Skeletal muscle tissue (tissue), 4 donors: ENCODE results near the gene UBE2K. TPM values are rescaled to one million over a fixed set of nuclear protein-coding genes. Genes with fewer than 3 reads are reported as not detected.
"Not testable (repeated sequence)": the region's sequence is repeated elsewhere in the genome, so short reads cannot be mapped to it uniquely, and the experiment has no call there.

ENCODE experiments used
- H3K27ac ChIP-seq: one replicate; pipeline ENCODE4 v1.7.0; 2013; ENCODE audit warnings: mild to moderate bottlenecking, low read depth, low read length, inconsistent platforms
- H3K27me3 ChIP-seq, 3 donors: one replicate each; pipeline ENCODE4 v1.7.0; 2013; ENCODE audit warnings: low read length in 3 of 3; ENCODE audit not compliant: control insufficient read depth in 3 of 3, insufficient read depth in 3 of 3
- H3K36me3 ChIP-seq, 3 donors: one replicate each; pipeline ENCODE4 v1.7.0; 2013; ENCODE audit warnings: low read length in 3 of 3; ENCODE audit not compliant: control insufficient read depth in 3 of 3, insufficient read depth in 3 of 3
- H3K4me1 ChIP-seq, 3 donors: one replicate each; pipeline ENCODE4 v1.7.0; 2013; ENCODE audit warnings: low read length in 3 of 3, mild to moderate bottlenecking in 3 of 3; ENCODE audit not compliant: control insufficient read depth in 3 of 3, insufficient read depth in 3 of 3
- H3K4me3 ChIP-seq, 3 donors: one replicate each; pipeline ENCODE4 v1.7.0; 2013; ENCODE audit warnings: low read length in 3 of 3
- H3K9ac ChIP-seq, 3 donors: one replicate each; pipeline ENCODE4 v1.7.0; 2013; ENCODE audit warnings: low read length in 3 of 3, mild to moderate bottlenecking in 3 of 3, moderate library complexity in 2 of 3, low read depth in 1 of 3
- H3K9me3 ChIP-seq, 3 donors: one replicate each; pipeline ENCODE4 v1.7.0; 2013; ENCODE audit warnings: low read length in 3 of 3; ENCODE audit not compliant: control insufficient read depth in 3 of 3
- total RNA-seq: library from RNA; depleted of rRNA; stranded (reverse); fragments of >200 nt; gene quantifications from one replicate; pipeline ENCODE4 v1.2.3, GENCODE V29; 2014
- donor health status: Osteomylitis.

Gene UBE2K
- total RNA-seq: 22.4 TPM

GRCh38 chr4:39697740-39698423 lies at the start of gene UBE2K:
UBE2K (plus strand) TSS chr4:39698136; CDS start chr4:39698328, 192 bp downstream.
- Histone ChIP-seq H3K36me3 (peaks cover 0 to 2% (median 0%) of the 10 kb centered on the region in 3 donors), H3K27me3 (no peaks in the 10 kb centered on the region), H3K4me1 (peaks cover 6 to 19% (median 15%) of the 10 kb centered on the region in 3 donors), H3K9me3 (no peaks in the 10 kb centered on the region), H3K27ac (peak within 1 kb of the TSS; percentile 95), H3K9ac (peak within 1 kb of the TSS; percentile 94 to 97 (median 96)), H3K4me3 (peak within 1 kb of the TSS; percentile 92 to 98 (median 97))

- H3K36me3 ChIP-seq: no peaks in the 10 kb centered on the region
- no peaks in the 10 kb centered on the region for H3K9me3 ChIP-seq
- no peak overlapping the region for H3K4me3 ChIP-seq
- H3K4me1 ChIP-seq: no peaks in the 10 kb centered on the region
- no peak overlapping the region for H3K27ac ChIP-seq
- H3K9ac ChIP-seq: no peak overlapping the region
- no peaks in the 10 kb centered on the region for H3K27me3 ChIP-seq
These were observed 49.7 kb upstream of the UBE2K start for GRCh38 chr4:39648213-39648612.

- Histone ChIP-seq H3K9me3 (no peaks in the 10 kb centered on the region), H3K27me3 (no peaks in the 10 kb centered on the region), H3K4me3 (no peak overlapping the region), H3K36me3 (no peaks in the 10 kb centered on the region), H3K9ac (no peak overlapping the region), H3K4me1 (no peaks in the 10 kb centered on the region), H3K27ac (no peak overlapping the region)
These were observed 48.9 kb upstream of the UBE2K start for GRCh38 chr4:39648827-39649558.

GRCh38 chr4:39649639-39650265 lies 48.2 kb upstream of the UBE2K start:
- Histone ChIP-seq H3K9ac (no peak overlapping the region), H3K27ac (no peak overlapping the region), H3K27me3 (no peaks in the 10 kb centered on the region), H3K9me3 (no peaks in the 10 kb centered on the region), H3K36me3 (no peaks in the 10 kb centered on the region), H3K4me1 (no peaks in the 10 kb centered on the region), H3K4me3 (no peak overlapping the region)

GRCh38 chr4:39651586-39651985 lies 46.4 kb upstream of the UBE2K start:
- not testable (repeated sequence) for H3K9me3 ChIP-seq, H3K4me3 ChIP-seq, H3K36me3 ChIP-seq

GRCh38 chr4:39655211-39655610 lies 42.7 kb upstream of the UBE2K start:
- Histone ChIP-seq H3K27ac (no peak overlapping the region), H3K4me3 (no peak overlapping the region), H3K36me3 (no peaks in the 10 kb centered on the region), H3K27me3 (no peaks in the 10 kb centered on the region), H3K4me1 (no peaks in the 10 kb centered on the region), H3K9ac (no peak overlapping the region), H3K9me3 (no peaks in the 10 kb centered on the region)

More at GRCh38 chr4:39651586-39651985, 46.4 kb upstream of the UBE2K start:
- not testable (repeated sequence) for H3K9ac ChIP-seq, H3K27me3 ChIP-seq, H3K27ac ChIP-seq, H3K4me1 ChIP-seq

GRCh38 chr4:39655876-39656275 lies 42.1 kb upstream of the UBE2K start:
- no peaks in the 10 kb centered on the region for H3K36me3 ChIP-seq
- no peak overlapping the region for H3K27ac ChIP-seq
- H3K4me1 ChIP-seq: no peaks in the 10 kb centered on the region
- H3K4me3 ChIP-seq: no peak overlapping the region
- H3K9ac ChIP-seq: no peak overlapping the region
- H3K27me3 ChIP-seq: no peaks in the 10 kb centered on the region
- H3K9me3 ChIP-seq: no peaks in the 10 kb centered on the region

- H3K36me3 ChIP-seq, H3K4me1 ChIP-seq, H3K27ac ChIP-seq, H3K9ac ChIP-seq, H3K4me3 ChIP-seq, H3K9me3 ChIP-seq, H3K27me3 ChIP-seq: not testable (repeated sequence)
These were observed 41.3 kb upstream of the UBE2K start for GRCh38 chr4:39656638-39657037.

GRCh38 chr4:39657465-39657864 lies 40.5 kb upstream of the UBE2K start:
- Histone ChIP-seq H3K9ac (no peak overlapping the region), H3K27me3 (no peaks in the 10 kb centered on the region), H3K4me3 (no peak overlapping the region), H3K4me1 (no peaks in the 10 kb centered on the region), H3K9me3 (no peaks in the 10 kb centered on the region), H3K27ac (no peak overlapping the region), H3K36me3 (no peaks in the 10 kb centered on the region)

GRCh38 chr4:39658756-39659155 lies 39.2 kb upstream of the UBE2K start:
- no peaks in the 10 kb centered on the region for H3K9me3 ChIP-seq
- no peaks in the 10 kb centered on the region for H3K27me3 ChIP-seq
- H3K4me1 ChIP-seq: no peaks in the 10 kb centered on the region
- H3K9ac ChIP-seq: no peak overlapping the region
- H3K36me3 ChIP-seq: no peaks in the 10 kb centered on the region
- H3K4me3 ChIP-seq: no peak overlapping the region
- no peak overlapping the region for H3K27ac ChIP-seq
